Stomach (tissue), 9 donors: ENCODE measurements around the gene GCC1. TPM values are rescaled to one million over a fixed set of nuclear protein-coding genes. Genes with fewer than 3 reads are reported as not detected.
"Not testable (repeated sequence)": the region's sequence is repeated elsewhere in the genome, so short reads cannot be mapped to it uniquely, and the experiment has no call there.

Experiments
- DNase-seq, 2 donors: peaks; one replicate each; pipeline versions ENCODE4 v3.0.0 to v3.0.0-alpha.2; 2013 to 2019
- H3K27ac ChIP-seq, 5 donors: fragments of 200-600 bp in 4 of 5; sonication (generic) in 4 of 5; one replicate each; pipeline ENCODE4 v1.5.1; 2013 to 2019; ENCODE audit warnings: mild to moderate bottlenecking in 1 of 5, moderate library complexity in 1 of 5
- H3K27me3 ChIP-seq, 3 donors: fragments of 200-600 bp; sonication (generic); one replicate each; pipeline ENCODE4 v1.5.1; 2017 to 2019; ENCODE audit warnings: mixed run types in 1 of 3
- H3K36me3 ChIP-seq, 4 donors: fragments of 200-600 bp; sonication (generic); 1 replicate in 3 of 4; 2 replicates in 1 of 4; pipeline ENCODE4 v1.5.1; 2016 to 2019
- H3K4me1 ChIP-seq, 4 donors: fragments of 200-600 bp; sonication (generic); one replicate each; pipeline ENCODE4 v1.5.1; 2016 to 2019
- H3K4me3 ChIP-seq, 4 donors: fragments of 200-600 bp; sonication (generic) in 3 of 4; one replicate each; pipeline ENCODE4 v1.5.1; 2016 to 2019; ENCODE audit warnings: mild to moderate bottlenecking in 1 of 4
- H3K9me3 ChIP-seq, 4 donors: fragments of 200-600 bp; sonication (generic); one replicate each; pipeline ENCODE4 v1.5.1; 2016 to 2019
- CTCF ChIP-seq, 7 experiments: fragments of 450-650 bp in 4 of 7; fragments of 200-600 bp in 3 of 7; sonication (generic) in 3 of 7; IDR thresholded peaks; one replicate each; pipeline ENCODE4 v1.5.1; 2016 to 2019; ENCODE audit warnings: antibody characterized with exemption in 7 of 7, control low read depth in 2 of 7, mild to moderate bottlenecking in 1 of 7
- EP300 ChIP-seq: sonication (generic); formaldehyde crosslinking; IDR thresholded peaks from one replicate; pipeline ENCODE4 v1.6.1; 2017; ENCODE audit warnings: antibody characterized with exemption
- POLR2A ChIP-seq, 4 donors: fragments of 450-650 bp; IDR thresholded peaks; one replicate each; pipeline ENCODE4 v1.6.1; 2016; ENCODE audit warnings: antibody characterized with exemption in 4 of 4, control low read depth in 2 of 4, mild to moderate bottlenecking in 1 of 4, moderate library complexity in 1 of 4
- POLR2AphosphoS5 ChIP-seq, 3 donors: sonication (generic); formaldehyde crosslinking; IDR thresholded peaks; one replicate each; pipeline ENCODE4 v1.6.1; 2016; ENCODE audit warnings: antibody characterized with exemption in 3 of 3
- WGBS, 5 donors: extraction: QIAGEN DNeasy Blood & Tissue Kit in 3 of 5; methylation state at CpG; one replicate each; pipeline versions ENCODE4 v1.1.5 to v1.1.7; 2013 to 2018; 5-methylcytosine and 5-hydroxymethylcytosine counted together
- intact Hi-C: fragments of 100-400 bp; cut with DNase I; formaldehyde crosslinking; loops from one replicate; pipeline ENCODE4 v1.15.1; 2023; ENCODE audit warnings: low total_unique reads
- polyA plus RNA-seq, 3 donors: library from polyadenylated mRNA; stranded (reverse); fragments of 200-250 nt; gene quantifications; one replicate each; pipeline ENCODE4 v1.2.3, GENCODE V29; 2013
- total RNA-seq, 5 donors: library from RNA; depleted of rRNA; stranded (reverse); fragments of >200 nt; gene quantifications; one replicate each; pipeline versions ENCODE4 v1.1.0 to v1.2.3, GENCODE V29; 2014 to 2016
- donor health status: healthy with polysubstance abuse.
- donor health status: Bipolar disorder and iron deficiency.
- donor health status: healthy.

GCC1 gene
- total and polyA plus RNA-seq, 8 donors, result 2.9 to 37.9 (median 10.2) TPM

- Histone ChIP-seq H3K27me3 (no peaks in the 10 kb centered on the region), H3K27ac (no peak overlapping the region), H3K9me3 (no peaks in the 10 kb centered on the region), H3K4me3 (no peak overlapping the region), H3K4me1 (no peaks in the 10 kb centered on the region), H3K36me3 (no peaks in the 10 kb centered on the region)
- TF ChIP-seq POLR2A (IDR thresholded peaks at IDR 0.05) (no peak), CTCF (IDR thresholded peaks at IDR 0.05) (no peak), POLR2AphosphoS5 (IDR thresholded peaks at IDR 0.05) (no peak), EP300 (no peak)
- intact Hi-C loops, result no loop called here
- no peak for DNase-seq
- 67 to 89% (median 86%) methylated on average over 4 of the region's 4 CpGs for WGBS, 5 donors
These were observed 33.5 kb downstream of the GCC1 start for GRCh38 chr7:127551941-127552340.

- no peak for TF ChIP-seq CTCF (IDR thresholded peaks at IDR 0.05)
- no peak for TF ChIP-seq EP300
- no peak for TF ChIP-seq POLR2A (IDR thresholded peaks at IDR 0.05)
- no peak for TF ChIP-seq POLR2AphosphoS5 (IDR thresholded peaks at IDR 0.05)
- intact Hi-C loops, result no loop called here
- DNase-seq, result no peak
- Histone ChIP-seq H3K27ac (no peak overlapping the region), H3K27me3 (no peaks in the 10 kb centered on the region), H3K4me3 (no peak overlapping the region), H3K9me3 (peaks cover 0 to 9% (median 4%) of the 10 kb centered on the region in 4 donors), H3K4me1 (no peaks in the 10 kb centered on the region), H3K36me3 (no peaks in the 10 kb centered on the region)
- 33 to 65% (median 52%) methylated on average over 1 of the region's 1 CpG for WGBS, 5 donors
These were observed 35.1 kb downstream of the GCC1 start for GRCh38 chr7:127550247-127550646.

- peaks cover 0 to 9% (median 4%) of the 10 kb centered on the region in 4 donors for H3K9me3 ChIP-seq
These were observed 39.1 kb downstream of the GCC1 start for GRCh38 chr7:127546313-127546712.

GRCh38 chr7:127541548-127541947 lies 43.8 kb downstream of the GCC1 start:
- 80 to 93% (median 88%) methylated on average over 4 of the region's 4 CpGs for WGBS, 5 donors
- Histone ChIP-seq H3K4me3 (no peak overlapping the region), H3K27ac (no peak overlapping the region), H3K9me3 (peaks cover 0 to 7% (median 3%) of the 10 kb centered on the region in 4 donors), H3K36me3 (no peaks in the 10 kb centered on the region), H3K27me3 (peaks cover 0 to 22% (median 6%) of the 10 kb centered on the region in 3 donors), H3K4me1 (peaks cover 0 to 7% (median 3%) of the 10 kb centered on the region in 4 donors)
- TF ChIP-seq POLR2AphosphoS5 (IDR thresholded peaks at IDR 0.05) (no peak), CTCF (IDR thresholded peaks at IDR 0.05) (no peak), POLR2A (IDR thresholded peaks at IDR 0.05) (no peak), EP300 (no peak)
- no peak for DNase-seq
- intact Hi-C loops, result no loop called here

More at GRCh38 chr7:127546313-127546712, 39.1 kb downstream of the GCC1 start:
- no peak for TF ChIP-seq CTCF (IDR thresholded peaks at IDR 0.05)
- TF ChIP-seq EP300, result no peak
- TF ChIP-seq POLR2AphosphoS5 (IDR thresholded peaks at IDR 0.05), result no peak
- TF ChIP-seq POLR2A (IDR thresholded peaks at IDR 0.05), result no peak
- Histone ChIP-seq H3K27me3 (no peaks in the 10 kb centered on the region), H3K36me3 (no peaks in the 10 kb centered on the region), H3K4me1 (no peaks in the 10 kb centered on the region), H3K4me3 (no peak overlapping the region), H3K27ac (no peak overlapping the region)
- WGBS, 5 donors, result 77 to 94% (median 85%) methylated on average over 1 of the region's 1 CpG
- DNase-seq, result no peak
- intact Hi-C loops, result no loop called here

GRCh38 chr7:127540461-127540860 lies 44.9 kb downstream of the GCC1 start:
- intact Hi-C loops, H3K27ac ChIP-seq, H3K4me3 ChIP-seq, H3K4me1 ChIP-seq, DNase-seq, H3K9me3 ChIP-seq, H3K36me3 ChIP-seq: not testable (repeated sequence)
- peaks cover 0 to 32% (median 11%) of the 10 kb centered on the region in 3 donors for H3K27me3 ChIP-seq
- WGBS, 5 donors, result 77 to 92% (median 88%) methylated on average over 7 to 10 of the region's 10 CpGs
